ENCODE measurements around the gene FADS1.

FADS1 gene

DNA sequence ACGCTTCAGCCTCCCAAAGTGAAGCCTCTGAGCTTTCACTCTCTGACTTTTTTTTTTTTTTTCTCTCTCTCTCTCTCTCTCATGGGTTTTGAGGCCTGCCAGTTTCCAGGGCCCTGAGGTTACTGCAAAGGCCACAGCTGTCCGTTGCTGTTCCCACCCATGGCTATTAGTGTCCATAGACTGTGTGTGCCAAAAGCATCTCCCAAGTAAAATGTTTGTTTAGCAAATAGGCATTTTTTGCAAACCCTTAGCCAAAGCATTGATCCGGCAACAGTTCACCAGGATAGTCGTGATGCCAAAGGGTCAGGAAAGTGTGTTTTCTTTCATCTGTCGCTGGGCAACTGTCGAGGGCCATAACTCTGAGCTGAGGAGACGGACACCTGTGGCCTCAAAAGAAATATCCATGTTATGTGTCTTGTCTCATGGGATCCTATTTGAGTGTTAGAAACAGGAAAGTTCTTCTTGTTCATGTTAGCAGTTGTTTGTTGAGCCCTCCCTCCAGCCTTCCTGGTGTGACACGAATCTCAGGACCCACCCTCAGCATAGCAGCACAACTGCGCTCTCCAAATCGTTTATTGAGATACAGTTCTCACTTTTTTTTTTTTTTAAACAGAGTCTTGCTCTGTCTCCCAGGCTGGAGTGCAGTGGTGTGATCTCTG is 29.7 kb upstream of the FADS1 start:
- no peak for DNase-seq (ENCODE audit: low read depth in 2 of 2, low spot score in 1 of 2)

DNA sequence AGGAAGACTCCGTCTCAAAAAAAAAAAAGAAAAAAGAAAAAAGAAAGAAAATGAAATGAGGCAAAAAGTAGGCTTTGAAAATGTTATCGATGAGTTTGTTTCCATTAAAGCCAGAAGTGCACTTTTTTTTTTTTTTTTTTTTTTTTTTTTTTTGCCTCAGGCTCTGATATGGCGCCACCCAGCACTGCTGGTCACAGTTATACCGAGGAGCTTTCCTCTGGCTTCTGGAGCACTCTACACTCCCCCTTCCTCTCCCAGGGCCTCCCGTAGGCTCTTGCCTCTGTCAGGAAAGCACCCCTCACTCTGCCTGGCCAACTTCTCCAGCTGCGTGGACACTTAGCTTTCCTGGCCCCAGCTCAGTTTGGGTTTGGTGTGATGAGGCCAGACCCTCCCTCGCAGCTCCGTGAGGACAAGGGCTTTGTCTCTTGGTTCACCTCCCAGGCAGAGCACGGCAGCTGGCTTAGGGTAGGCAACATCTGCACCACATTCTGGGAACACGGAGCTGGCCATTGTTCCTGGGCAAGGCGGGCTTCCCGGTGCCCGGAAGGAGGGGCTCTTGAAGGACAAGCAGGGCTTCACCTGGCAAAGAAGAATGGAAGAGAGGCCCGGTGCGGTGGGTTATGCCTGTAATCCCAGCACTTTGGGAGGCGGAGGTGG is 28.2 kb upstream of the FADS1 start:
- no peak for DNase-seq (ENCODE audit: low read depth in 2 of 2, low spot score in 1 of 2)

DNA sequence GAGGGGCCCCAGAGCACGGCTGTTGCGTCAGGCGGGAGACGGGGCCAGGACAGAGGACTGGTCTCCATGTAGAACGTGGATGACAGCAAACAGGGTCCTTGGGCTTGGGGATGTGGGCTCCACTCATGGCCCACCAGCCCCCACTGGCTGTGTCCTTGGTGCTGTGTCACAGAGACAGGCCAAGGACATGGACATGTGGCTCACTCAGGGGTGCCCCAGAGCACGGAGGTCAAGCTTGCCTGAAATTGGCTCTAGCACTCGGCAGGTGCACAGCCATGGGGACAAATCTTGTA is 25.7 kb upstream of the FADS1 start:
- DNase-seq (ENCODE audit: low read depth in 2 of 2, low spot score in 1 of 2): no peak

GRCh38 chr11:61841636-61842527 is 25.1 kb upstream of the FADS1 start:
- no peak for DNase-seq (ENCODE audit: low read depth in 2 of 2, low spot score in 1 of 2)

DNA sequence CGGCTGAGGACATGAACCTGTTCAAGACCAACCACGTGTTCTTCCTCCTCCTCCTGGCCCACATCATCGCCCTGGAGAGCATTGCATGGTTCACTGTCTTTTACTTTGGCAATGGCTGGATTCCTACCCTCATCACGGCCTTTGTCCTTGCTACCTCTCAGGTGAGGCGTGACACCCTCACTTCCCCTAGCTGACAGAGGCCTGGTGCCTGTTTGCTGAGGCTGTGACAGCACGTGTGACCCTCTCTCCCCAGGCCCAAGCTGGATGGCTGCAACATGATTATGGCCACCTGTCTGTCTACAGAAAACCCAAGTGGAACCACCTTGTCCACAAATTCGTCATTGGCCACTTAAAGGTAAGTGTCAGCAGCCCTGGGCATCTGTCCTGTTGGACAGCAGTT is 23.6 kb upstream of the FADS1 start:
- no peak for DNase-seq (ENCODE audit: low read depth in 2 of 2, low spot score in 1 of 2)

- no peak for DNase-seq (ENCODE audit: low read depth in 2 of 2, low spot score in 1 of 2)
Observed at GRCh38 chr11:61839742-61840141, 22.9 kb upstream of the FADS1 start.

GRCh38 chr11:61838921-61839320 is 22.1 kb upstream of the FADS1 start:
- DNase-seq (ENCODE audit: low read depth in 2 of 2, low spot score in 1 of 2): no peak

DNA sequence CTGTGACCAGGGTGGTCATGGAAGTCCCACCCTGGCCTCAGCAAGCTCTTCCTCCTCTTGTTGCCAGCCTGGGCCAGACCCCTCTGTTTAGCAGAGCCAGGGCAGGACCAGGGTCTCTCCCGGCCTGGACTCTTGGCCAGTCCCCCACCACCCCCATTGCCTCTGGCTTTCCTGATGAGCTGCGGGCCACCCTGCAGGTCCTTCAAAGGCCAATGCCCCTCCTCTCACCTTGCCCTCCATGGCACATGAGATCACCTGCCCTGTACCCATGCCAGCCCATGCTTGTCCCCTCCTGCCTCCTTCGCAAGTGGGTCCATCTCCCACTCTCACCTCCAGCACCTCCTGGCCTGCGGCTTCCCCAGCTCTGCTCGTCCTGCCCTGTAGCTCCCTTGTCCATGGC is 21.7 kb upstream of the FADS1 start:
- no peak for DNase-seq (ENCODE audit: low read depth in 2 of 2, low spot score in 1 of 2)

GRCh38 chr11:61837411-61838005 is 20.7 kb upstream of the FADS1 start:
- no peak for DNase-seq (ENCODE audit: low read depth in 2 of 2, low spot score in 1 of 2)

DNA sequence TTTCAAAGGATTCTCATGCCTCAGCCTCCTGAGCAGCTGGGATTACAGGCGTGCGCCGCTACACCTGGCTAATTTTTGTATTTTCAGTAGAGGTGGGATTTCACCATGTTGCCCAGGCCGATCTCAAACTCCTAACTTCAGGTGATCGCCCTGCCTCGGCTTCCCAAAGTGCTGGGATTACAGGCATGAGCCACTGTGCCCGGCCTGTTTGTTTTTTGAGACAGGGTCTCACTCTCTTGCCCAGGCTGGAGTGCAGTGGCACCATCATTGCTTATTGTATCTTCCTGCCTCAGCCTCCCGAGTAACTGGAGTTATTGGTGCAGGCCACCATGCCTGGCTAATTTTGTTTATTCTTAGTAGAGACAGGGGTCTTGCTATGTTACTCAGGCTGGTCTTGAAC is 19.4 kb upstream of the FADS1 start:
- DNase-seq (ENCODE audit: low read depth in 2 of 2, low spot score in 1 of 2): no peak

DNA sequence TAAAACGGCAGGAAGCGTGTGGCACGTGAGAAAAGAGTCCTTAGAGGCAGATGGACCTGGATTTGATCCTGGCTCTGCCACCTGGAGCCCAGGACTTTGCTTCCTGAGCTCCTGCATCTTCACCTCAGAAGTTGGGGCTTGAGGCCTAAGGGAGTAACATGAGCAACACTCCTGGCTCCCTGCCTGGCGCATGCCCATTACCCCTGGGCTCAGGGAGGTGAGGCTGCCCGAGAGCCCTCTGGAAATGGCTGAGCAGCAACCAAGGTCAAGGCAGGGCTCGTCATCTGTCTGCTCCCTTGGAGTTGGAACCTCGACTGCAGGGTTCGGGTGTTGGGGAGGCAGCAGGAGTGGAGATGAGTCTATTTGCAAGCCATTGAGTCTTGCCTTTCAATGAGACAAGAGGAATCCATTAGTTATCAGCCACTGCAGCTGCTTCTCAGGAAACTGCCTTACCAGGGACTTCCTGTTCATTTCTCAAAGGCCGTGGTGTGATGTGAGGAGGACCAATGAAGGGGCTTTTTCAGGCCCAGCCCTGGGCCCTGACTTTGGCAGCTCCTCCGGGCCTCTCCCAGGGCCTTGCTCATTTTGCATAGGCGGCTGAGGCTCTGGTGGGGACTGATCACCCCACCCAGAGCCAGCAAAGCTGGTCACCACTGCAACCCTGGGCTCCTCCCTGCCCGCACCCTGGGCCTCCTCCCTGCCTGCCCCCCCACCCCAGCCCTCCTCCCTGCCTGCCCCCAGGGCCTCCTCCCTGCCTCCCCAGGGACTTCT is 17.7 kb upstream of the FADS1 start:
- DNase-seq (ENCODE audit: low read depth in 2 of 2, low spot score in 1 of 2): peak in 1 of 2 donors; percentile 22

GRCh38 chr11:61833926-61834277 is 17.1 kb upstream of the FADS1 start:
- no peak for DNase-seq (ENCODE audit: low read depth in 2 of 2, low spot score in 1 of 2)

GRCh38 chr11:61833471-61833870 is 16.7 kb upstream of the FADS1 start:
- DNase-seq (ENCODE audit: low read depth in 2 of 2, low spot score in 1 of 2): no peak

DNA sequence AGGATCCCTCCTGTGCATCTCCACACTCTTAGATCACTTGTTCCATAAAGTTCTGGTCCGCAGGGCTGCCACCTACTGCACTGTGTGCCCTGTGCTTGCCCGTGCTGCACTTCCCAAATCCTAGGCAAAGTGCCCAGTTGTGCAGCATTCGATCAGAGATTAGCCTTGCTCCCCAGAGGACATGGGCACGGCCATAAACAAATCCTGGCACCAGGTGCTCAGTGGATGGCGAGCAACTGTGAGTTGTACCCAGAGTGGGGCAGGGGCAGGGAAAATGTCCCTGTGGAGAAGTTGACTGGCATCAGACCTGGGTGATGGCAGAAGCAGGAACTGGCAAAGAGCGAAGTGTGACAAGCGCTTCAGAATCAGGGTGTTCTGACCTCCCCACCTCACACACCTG is 16.0 kb upstream of the FADS1 start:
- no peak for DNase-seq (ENCODE audit: low read depth in 2 of 2, low spot score in 1 of 2)

- DNase-seq (ENCODE audit: low read depth in 2 of 2, low spot score in 1 of 2): no peak
Observed at GRCh38 chr11:61832207-61832606, 15.4 kb upstream of the FADS1 start.

DNA sequence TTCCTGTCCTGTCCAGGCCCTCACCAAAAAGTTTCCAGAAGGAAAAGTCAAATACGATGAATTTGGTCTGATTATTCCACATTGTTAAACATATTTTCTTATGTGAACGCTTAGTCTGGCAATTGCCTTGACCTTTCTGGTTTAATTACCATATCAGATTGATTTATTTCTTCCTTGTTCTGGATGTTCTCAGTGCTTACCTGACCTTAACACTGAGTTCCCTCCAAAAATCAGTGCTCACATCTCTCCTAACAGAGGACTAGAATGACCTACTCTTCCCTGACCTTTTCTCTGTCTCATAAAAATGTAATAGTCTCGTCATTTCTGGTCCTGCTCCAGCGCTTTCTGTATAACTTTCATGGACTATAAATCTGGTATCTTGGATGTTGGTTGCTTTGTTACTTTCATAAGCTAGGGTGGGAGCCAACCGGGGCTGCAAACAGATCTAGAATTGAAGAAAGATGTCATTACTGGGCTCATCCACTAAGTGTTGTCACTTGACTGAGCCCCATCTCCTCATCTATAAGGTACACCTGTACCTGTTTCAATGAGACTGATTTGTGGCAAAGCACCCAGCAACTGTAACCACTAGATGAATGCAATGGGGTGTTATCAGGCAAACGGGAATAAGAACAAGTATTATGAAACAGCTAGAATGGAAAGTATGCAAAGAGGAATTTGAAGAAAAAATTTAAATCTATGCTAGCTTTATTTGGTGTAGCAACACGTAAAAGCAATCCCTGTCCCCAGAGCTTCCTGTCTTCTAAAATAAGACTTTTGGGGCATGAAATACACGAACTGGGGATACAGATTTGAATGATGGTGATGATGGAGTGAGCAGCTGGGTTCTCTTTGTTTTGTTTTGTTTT is 13.7 kb upstream of the FADS1 start:
- DNase-seq (ENCODE audit: low read depth in 2 of 2, low spot score in 1 of 2): no peak

GRCh38 chr11:61829806-61830205 is 13.0 kb upstream of the FADS1 start:
- DNase-seq (ENCODE audit: low read depth in 2 of 2, low spot score in 1 of 2): no peak

GRCh38 chr11:61828629-61829407 is 12.0 kb upstream of the FADS1 start:
- no peak for DNase-seq (ENCODE audit: low read depth in 2 of 2, low spot score in 1 of 2)

- no peak for DNase-seq (ENCODE audit: low read depth in 2 of 2, low spot score in 1 of 2)
Observed at GRCh38 chr11:61828379-61828628, 11.5 kb upstream of the FADS1 start.
